Thoracic aorta (tissue), 2 donors: ENCODE data around the gene TLL1. TPM values are rescaled to one million over a fixed set of nuclear protein-coding genes. Genes with fewer than 3 reads are reported as not detected.

Experiments used
- ATAC-seq: fragments of 150-250 bp; one replicate; pipeline ENCODE4 v1.8.0; 2017; ENCODE audit warnings: low read depth; ENCODE audit not compliant: insufficient number of reproducible peaks, low FRiP score
- DNase-seq: peaks from one replicate; pipeline ENCODE4 v3.0.0-alpha.2; 2020; ENCODE audit warnings: low spot score
- H3K27ac ChIP-seq, 2 donors: fragments of 200-600 bp; sonication (generic); 1 replicate in 1 of 2; 2 replicates in 1 of 2; pipeline ENCODE4 v1.5.1; 2016; ENCODE audit warnings: mild to moderate bottlenecking in 2 of 2, moderate library complexity in 2 of 2
- H3K27me3 ChIP-seq: fragments of 200-600 bp; sonication (generic); replicated peaks from 2 replicates; pipeline ENCODE4 v1.6.0; 2016; ENCODE audit warnings: mild to moderate bottlenecking; ENCODE audit not compliant: insufficient read depth
- H3K36me3 ChIP-seq: fragments of 200-600 bp; sonication (generic); one replicate; pipeline ENCODE4 v1.5.1; 2016
- H3K4me1 ChIP-seq, 2 donors: fragments of 200-600 bp; sonication (generic); 1 replicate in 1 of 2; 2 replicates in 1 of 2; pipeline versions ENCODE4 v1.5.1 to v1.6.0; 2016; ENCODE audit warnings: low read depth in 2 of 2, mild to moderate bottlenecking in 1 of 2; ENCODE audit not compliant: control insufficient read depth in 1 of 2
- H3K4me3 ChIP-seq: fragments of 200-600 bp; sonication (generic); 2 replicates; pipeline ENCODE4 v1.5.1; 2016; ENCODE audit warnings: mild to moderate bottlenecking
- H3K9me3 ChIP-seq: fragments of 200-600 bp; sonication (generic); 2 replicates; pipeline ENCODE4 v1.5.1; 2016
- total RNA-seq, 2 donors: library from RNA; depleted of rRNA; stranded (reverse); fragments of >200 nt; gene quantifications; one replicate each; pipeline versions ENCODE4 v1.1.0 to v1.2.3, GENCODE V29; 2016
- TF ChIP-seq, protein P1 (sequence below): fragments of 200-600 bp; sonication (generic); IDR thresholded peaks from one replicate; pipeline ENCODE4 v1.5.1; 2019; ENCODE audit warnings: antibody characterized with exemption

TLL1 gene
- 10 to 100 TPM in 1 of 2 donors, 1 to 10 TPM in 1; 3.7 to 10.6 TPM for total RNA-seq

DNA sequence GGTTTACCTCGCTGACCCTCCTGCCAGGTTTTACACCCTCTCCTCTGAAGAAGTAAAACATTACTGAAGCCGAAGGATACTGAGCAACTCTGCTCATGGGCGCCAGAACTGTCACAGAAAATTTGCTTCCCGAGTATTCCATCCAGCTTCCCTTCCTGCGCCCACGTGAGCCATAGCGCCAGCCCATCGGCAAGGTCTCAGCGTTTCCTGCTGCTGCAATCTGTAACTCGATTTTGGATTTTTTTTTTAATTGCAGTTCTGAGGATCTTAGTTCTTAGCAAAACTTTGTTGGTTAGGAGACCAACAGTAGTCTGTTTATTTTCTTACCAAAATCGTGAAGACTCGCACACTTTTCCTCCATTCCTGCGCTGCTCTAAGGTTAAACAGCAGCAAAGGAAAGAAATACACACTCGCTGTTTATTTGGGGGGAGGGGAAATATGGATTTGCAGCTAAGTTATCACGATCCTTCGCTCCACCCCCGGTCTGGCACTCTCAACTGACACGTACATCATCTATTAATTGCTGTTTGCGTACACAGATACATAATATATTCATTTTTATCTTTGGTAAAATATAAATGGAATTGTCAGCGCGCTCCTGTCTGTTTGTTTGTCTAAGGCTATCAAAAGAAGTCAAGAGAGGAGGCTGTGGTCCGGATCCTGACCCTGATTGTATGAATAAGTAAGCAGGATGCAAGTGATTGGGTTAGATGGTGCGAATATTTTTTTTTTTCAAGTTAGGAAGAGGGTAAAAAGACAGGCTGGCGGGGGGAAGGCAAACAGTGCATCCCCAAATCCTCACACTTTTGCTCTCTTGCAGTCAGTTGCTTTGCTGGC is at the start of gene TLL1:
TLL1 (plus strand) TSS at position 777 of the 837 bp plus-strand sequence. CDS start 668 bp downstream, outside the sequence.
- H3K27me3 ChIP-seq = no peaks in the 10 kb centered on the region
- H3K4me1 ChIP-seq = peaks cover 8 to 19% of the 10 kb centered on the region in 2 donors
- DNase-seq = no peak
- no peaks in the 10 kb centered on the region for H3K36me3 ChIP-seq
- TF ChIP-seq, protein P1, sequence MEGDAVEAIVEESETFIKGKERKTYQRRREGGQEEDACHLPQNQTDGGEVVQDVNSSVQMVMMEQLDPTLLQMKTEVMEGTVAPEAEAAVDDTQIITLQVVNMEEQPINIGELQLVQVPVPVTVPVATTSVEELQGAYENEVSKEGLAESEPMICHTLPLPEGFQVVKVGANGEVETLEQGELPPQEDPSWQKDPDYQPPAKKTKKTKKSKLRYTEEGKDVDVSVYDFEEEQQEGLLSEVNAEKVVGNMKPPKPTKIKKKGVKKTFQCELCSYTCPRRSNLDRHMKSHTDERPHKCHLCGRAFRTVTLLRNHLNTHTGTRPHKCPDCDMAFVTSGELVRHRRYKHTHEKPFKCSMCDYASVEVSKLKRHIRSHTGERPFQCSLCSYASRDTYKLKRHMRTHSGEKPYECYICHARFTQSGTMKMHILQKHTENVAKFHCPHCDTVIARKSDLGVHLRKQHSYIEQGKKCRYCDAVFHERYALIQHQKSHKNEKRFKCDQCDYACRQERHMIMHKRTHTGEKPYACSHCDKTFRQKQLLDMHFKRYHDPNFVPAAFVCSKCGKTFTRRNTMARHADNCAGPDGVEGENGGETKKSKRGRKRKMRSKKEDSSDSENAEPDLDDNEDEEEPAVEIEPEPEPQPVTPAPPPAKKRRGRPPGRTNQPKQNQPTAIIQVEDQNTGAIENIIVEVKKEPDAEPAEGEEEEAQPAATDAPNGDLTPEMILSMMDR = no peak
- H3K9me3 ChIP-seq = no peaks in the 10 kb centered on the region
- H3K4me3 ChIP-seq = peak within 1 kb of the TSS; percentile 71
- ATAC-seq = no peak
- H3K27ac ChIP-seq = no peak within 1 kb of the TSS

DNA sequence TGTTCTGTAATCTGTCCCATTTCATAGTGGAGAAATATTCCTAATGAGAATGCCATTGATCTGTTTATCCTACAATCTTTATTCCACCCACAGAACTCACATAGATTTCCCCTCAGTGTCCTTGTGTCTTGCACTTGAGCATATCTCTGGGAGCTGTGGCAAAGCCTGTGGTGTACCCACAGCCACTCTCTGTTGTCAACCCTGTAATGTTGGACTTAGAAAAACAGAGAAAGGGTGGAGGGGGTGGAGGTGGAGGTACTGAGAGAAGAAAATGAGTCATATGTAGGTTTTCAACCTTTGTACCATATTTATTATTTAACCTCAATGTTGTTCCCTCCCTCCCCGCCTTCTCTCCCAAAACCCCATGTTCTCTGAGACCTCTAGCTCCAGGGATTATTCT is 46.9 kb upstream of the TLL1 start:
- no peaks in the 10 kb centered on the region for H3K27me3 ChIP-seq
- H3K4me1 ChIP-seq = no peaks in the 10 kb centered on the region
- DNase-seq (no peak), ATAC-seq (no peak)
- H3K27ac ChIP-seq = no peak overlapping the region
- H3K9me3 ChIP-seq = no peaks in the 10 kb centered on the region
- TF ChIP-seq, protein P1 = no peak
- H3K36me3 ChIP-seq = no peaks in the 10 kb centered on the region
- no peak overlapping the region for H3K4me3 ChIP-seq

DNA sequence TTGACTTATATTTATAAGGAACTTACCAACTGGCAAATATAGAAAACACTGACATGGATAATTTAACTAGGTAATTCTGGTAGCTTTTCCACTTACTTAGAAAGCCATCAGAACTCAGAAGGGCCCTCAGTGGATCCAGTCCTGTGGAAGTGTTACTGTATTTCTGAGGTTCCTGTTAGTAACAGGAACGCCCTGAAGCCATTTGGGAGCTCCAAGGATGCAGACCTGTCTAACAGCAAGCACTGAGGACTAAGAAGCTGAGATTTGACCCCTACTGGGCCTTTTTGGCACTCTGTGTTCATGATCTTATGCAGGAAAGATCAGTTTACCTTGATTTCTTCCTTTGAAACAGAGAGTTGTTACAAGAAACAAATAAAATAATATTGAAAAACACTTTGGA is 46.0 kb upstream of the TLL1 start:
- no peak for DNase-seq
- no peaks in the 10 kb centered on the region for H3K36me3 ChIP-seq
- H3K4me3 ChIP-seq = no peak overlapping the region
- no peaks in the 10 kb centered on the region for H3K9me3 ChIP-seq
- H3K4me1 ChIP-seq = no peaks in the 10 kb centered on the region
- no peaks in the 10 kb centered on the region for H3K27me3 ChIP-seq
- no peak for ATAC-seq
- TF ChIP-seq, protein P1 = no peak
- no peak overlapping the region for H3K27ac ChIP-seq

DNA sequence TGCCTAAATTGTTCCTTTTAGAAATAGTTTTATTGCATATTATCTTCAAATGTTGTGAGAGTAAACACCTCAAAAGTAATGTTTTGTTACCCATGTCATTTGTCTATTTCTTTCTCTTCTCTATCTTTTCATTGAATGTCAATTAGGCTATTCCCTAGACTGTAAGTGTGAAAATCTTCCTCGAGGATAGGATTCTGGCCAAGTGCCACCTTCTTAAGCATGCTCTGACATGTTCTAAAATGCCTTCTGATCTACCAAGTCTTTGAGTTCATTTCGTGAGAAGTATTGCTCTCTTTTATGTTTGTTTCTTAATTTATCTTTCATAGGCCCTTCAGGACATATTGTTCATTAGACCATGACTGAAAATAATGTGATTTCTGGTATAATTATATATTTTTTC is 44.1 kb upstream of the TLL1 start:
- DNase-seq (no peak), ATAC-seq (no peak)
- Histone ChIP-seq H3K4me1 (no peaks in the 10 kb centered on the region), H3K9me3 (no peaks in the 10 kb centered on the region), H3K27ac (no peak overlapping the region), H3K27me3 (no peaks in the 10 kb centered on the region), H3K4me3 (no peak overlapping the region), H3K36me3 (no peaks in the 10 kb centered on the region)
- TF ChIP-seq, protein P1 = no peak

DNA sequence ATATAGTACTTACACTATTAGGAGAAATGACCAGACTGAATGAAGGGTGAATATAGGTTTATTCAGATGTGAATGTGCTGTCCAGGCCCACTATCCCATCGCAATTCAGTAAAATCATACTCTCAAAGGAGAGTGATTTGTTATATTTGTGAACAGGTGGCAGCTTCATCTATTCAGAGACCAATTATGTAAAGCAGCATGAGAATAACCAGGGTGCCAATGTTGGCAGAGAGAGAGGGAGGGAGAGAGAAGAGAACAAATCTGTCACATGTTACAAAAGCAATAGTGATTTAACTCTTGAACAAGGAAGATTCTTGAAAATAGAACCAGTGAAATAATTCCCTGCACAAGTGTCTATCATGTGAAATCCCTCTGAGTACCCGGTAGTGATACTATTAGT is 38.9 kb upstream of the TLL1 start:
- no peaks in the 10 kb centered on the region for H3K36me3 ChIP-seq
- H3K9me3 ChIP-seq = no peaks in the 10 kb centered on the region
- TF ChIP-seq, protein P1 = no peak
- ATAC-seq = no peak
- DNase-seq = no peak
- no peak overlapping the region for H3K27ac ChIP-seq
- H3K4me3 ChIP-seq = no peak overlapping the region
- H3K4me1 ChIP-seq = no peaks in the 10 kb centered on the region
- no peaks in the 10 kb centered on the region for H3K27me3 ChIP-seq
